Right lung (tissue), 5 donors: Measurements from ENCODE around the gene NEMP1. TPM values are rescaled to one million over a fixed set of nuclear protein-coding genes. Genes with fewer than 3 reads are reported as not detected.
"Not testable (repeated sequence)": the region's sequence is repeated elsewhere in the genome, so short reads cannot be mapped to it uniquely, and the experiment has no call there.

Experiments used
- DNase-seq, 2 donors: peaks; one replicate each; pipeline ENCODE4 v3.0.0-alpha.2; 2013
- polyA plus RNA-seq, 5 donors: library from polyadenylated mRNA; unstranded; fragments of 120-200 nt; gene quantifications; one replicate each; pipeline versions ENCODE4 v1.2.1 to v1.2.3, GENCODE V29; 2013; ENCODE audit warnings: inconsistent platforms in 1 of 5, low replicate concordance in 1 of 5; ENCODE audit not compliant: insufficient read length in 5 of 5, insufficient read depth in 1 of 5

The NEMP1 gene
- polyA plus RNA-seq, 5 donors: 15.7 to 36.6 (median 28.8) TPM

- peak; percentile 43 to 48 for DNase-seq
Measured at GRCh38 chr12:57093415-57094207, 15.0 kb upstream of the NEMP1 start.

GRCh38 chr12:57092876-57093414, 14.4 kb upstream of the NEMP1 start:
- no peak for DNase-seq

- no peak for DNase-seq
Measured at GRCh38 chr12:57092529-57092862, 13.9 kb upstream of the NEMP1 start.

- no peak for DNase-seq
Measured at GRCh38 chr12:57091638-57092528, 13.3 kb upstream of the NEMP1 start.

GRCh38 chr12:57090924-57091637, 12.5 kb upstream of the NEMP1 start:
- DNase-seq: no peak

- no peak for DNase-seq
Measured at GRCh38 chr12:57090490-57090889, 11.9 kb upstream of the NEMP1 start.

GRCh38 chr12:57089271-57090245, 11.0 kb upstream of the NEMP1 start:
- peak; percentile 72 to 74 for DNase-seq

GRCh38 chr12:57088354-57089270, 10.0 kb upstream of the NEMP1 start, which contains the start of gene NAB2:
TSS of gene NAB2 (plus strand) at chr12:57089114. CDS start at chr12:57089272, 158 bp downstream.
- DNase-seq: peak; percentile 97 to 98

GRCh38 chr12:57087691-57088353, 9.2 kb upstream of the NEMP1 start:
- DNase-seq: peak; percentile 94 to 95

GRCh38 chr12:57087010-57087690, 8.6 kb upstream of the NEMP1 start:
- peak; percentile 89 to 92 for DNase-seq

GRCh38 chr12:57086493-57087009, 8.0 kb upstream of the NEMP1 start:
- DNase-seq: peak; percentile 78 to 84

GRCh38 chr12:57085999-57086492, 7.5 kb upstream of the NEMP1 start:
- peak; percentile 79 for DNase-seq

GRCh38 chr12:57080855-57081254, 2.3 kb upstream of the NEMP1 start:
- DNase-seq: no peak

- DNase-seq: no peak
Measured at GRCh38 chr12:57079821-57080220, 1.2 kb upstream of the NEMP1 start.

- DNase-seq: not testable (repeated sequence)
Measured at GRCh38 chr12:57073566-57074450, 4.8 kb downstream of the NEMP1 start.

GRCh38 chr12:57072661-57073060, 5.9 kb downstream of the NEMP1 start:
- DNase-seq: no peak

GRCh38 chr12:57069523-57069922, 9.1 kb downstream of the NEMP1 start:
- DNase-seq: peak; percentile 72 to 79
